HTR-8/SVneo (cell line): Measurements from ENCODE around the gene SPINT4.
"Not testable (repeated sequence)": the region's sequence is repeated elsewhere in the genome, so short reads cannot be mapped to it uniquely, and the experiment has no call there.

Source experiments
- DNase-seq: peaks from one replicate; pipeline ENCODE4 v3.0.0; 2011; ENCODE audit warnings: low spot score, mixed read lengths; ENCODE audit not compliant: insufficient read length
- FAIRE-seq: peaks from 2 replicates; lab custom pipeline; 2011; peaks lifted over from hg19 to GRCh38; lab: Jason Lieb, UNC

The SPINT4 gene

GRCh38 chr20:45764618-45765282 lies 42.6 kb downstream of the SPINT4 start:
- not testable (repeated sequence) for DNase-seq, FAIRE-seq

- DNase-seq (no peak), FAIRE-seq (no peak)
These were observed 43.2 kb downstream of the SPINT4 start for GRCh38 chr20:45765307-45765875.

GRCh38 chr20:45765980-45766379 lies 43.8 kb downstream of the SPINT4 start:
- FAIRE-seq (no peak), DNase-seq (no peak)

- FAIRE-seq (no peak), DNase-seq (no peak)
These were observed 46.3 kb downstream of the SPINT4 start for GRCh38 chr20:45768479-45768878.

- peak; percentile 95 for FAIRE-seq
These were observed 49.1 kb downstream of the SPINT4 start for GRCh38 chr20:45771182-45771759.

GRCh38 chr20:45772693-45773092 lies 50.5 kb downstream of the SPINT4 start:
- DNase-seq = no peak
- no peak for FAIRE-seq

More at GRCh38 chr20:45771182-45771759, 49.1 kb downstream of the SPINT4 start:
- peak; percentile 89 for DNase-seq

- FAIRE-seq (no peak), DNase-seq (no peak)
These were observed 52.8 kb downstream of the SPINT4 start for GRCh38 chr20:45774945-45775344.

- peak; percentile 4 for FAIRE-seq
- DNase-seq = no peak
These were observed 53.3 kb downstream of the SPINT4 start for GRCh38 chr20:45775411-45775810.
